ENCODE data around the gene AGPAT2.
A peak's percentile ranks its signal among the peaks of the same experiment; 100 is the strongest.

The AGPAT2 gene

DNA sequence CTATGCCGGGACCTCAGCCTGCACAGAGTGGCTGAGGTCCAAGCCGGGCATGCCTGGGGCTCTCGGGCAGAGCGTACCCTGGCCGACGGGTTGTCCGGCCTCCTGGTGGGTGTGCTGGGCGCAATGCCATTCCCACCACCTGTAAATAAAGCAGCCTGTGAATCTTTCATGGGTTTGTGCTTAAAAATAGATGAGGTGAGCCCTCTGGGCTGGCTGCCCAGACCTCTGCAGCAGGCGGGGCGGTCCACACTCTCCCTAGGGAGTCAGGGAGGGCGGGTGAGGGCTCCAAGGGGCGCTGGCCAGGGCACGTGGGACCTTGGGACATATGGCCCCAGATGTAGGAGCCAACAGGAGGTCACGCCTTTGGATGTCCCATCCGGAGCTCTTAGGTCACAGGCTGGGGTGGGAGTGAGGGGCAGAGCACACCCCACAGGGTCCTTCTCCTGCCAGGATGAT is 3.6 kb upstream of the AGPAT2 start:
- H3K27ac ChIP-seq: no peak overlapping the region
- no peaks in the 10 kb centered on the region for H3K36me3 ChIP-seq
- H3K4me1 ChIP-seq (ENCODE audit: control insufficient read depth in 1 of 2, insufficient read depth in 1 of 2, low read depth in 1 of 2, low read length in 1 of 2): peaks cover 25 to 38% of the 10 kb centered on the region in 2 experiments
- no peaks in the 10 kb centered on the region for H3K9me3 ChIP-seq
- TF ChIP-seq, protein P1, sequence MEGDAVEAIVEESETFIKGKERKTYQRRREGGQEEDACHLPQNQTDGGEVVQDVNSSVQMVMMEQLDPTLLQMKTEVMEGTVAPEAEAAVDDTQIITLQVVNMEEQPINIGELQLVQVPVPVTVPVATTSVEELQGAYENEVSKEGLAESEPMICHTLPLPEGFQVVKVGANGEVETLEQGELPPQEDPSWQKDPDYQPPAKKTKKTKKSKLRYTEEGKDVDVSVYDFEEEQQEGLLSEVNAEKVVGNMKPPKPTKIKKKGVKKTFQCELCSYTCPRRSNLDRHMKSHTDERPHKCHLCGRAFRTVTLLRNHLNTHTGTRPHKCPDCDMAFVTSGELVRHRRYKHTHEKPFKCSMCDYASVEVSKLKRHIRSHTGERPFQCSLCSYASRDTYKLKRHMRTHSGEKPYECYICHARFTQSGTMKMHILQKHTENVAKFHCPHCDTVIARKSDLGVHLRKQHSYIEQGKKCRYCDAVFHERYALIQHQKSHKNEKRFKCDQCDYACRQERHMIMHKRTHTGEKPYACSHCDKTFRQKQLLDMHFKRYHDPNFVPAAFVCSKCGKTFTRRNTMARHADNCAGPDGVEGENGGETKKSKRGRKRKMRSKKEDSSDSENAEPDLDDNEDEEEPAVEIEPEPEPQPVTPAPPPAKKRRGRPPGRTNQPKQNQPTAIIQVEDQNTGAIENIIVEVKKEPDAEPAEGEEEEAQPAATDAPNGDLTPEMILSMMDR (IDR thresholded peaks at IDR 0.05): no peak
- no peak overlapping the region for H3K4me3 ChIP-seq (ENCODE audit: low read depth in 1 of 2, low read length in 1 of 2)
- H3K27me3 ChIP-seq: no peaks in the 10 kb centered on the region

DNA sequence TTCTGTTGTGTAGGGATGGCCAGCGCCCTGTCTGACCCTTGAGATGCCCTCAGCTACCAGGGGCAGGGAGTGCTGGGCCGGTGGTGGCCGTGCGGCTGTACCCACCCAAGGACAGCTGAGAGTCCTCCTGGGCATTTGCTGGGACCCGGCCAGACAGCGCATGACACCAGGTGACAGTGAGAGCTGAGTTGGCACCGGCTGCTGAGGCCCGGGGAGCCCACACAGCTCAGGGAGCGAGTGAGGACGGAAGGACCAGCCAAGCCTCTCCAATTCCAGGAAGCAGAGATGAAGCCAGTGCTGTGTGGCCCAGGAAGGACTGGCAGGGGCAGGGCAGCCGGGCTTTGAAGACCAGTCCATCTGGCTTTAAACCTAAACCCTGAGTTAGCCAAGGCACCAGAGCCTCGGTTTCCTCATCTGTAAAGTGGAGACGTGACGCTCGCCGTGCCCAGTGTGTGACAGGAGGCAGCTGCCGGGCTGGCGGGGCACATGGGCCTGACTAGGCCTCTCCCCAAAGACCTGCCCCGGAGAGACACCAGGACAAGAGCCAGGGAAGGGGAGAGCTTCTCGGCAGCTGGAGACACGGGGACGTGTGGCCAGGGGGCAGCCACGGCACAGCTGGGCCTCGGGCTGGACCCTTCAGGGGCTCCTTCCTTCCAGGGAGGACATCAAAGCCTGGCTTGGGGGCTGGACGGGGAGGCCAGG is 3.0 kb upstream of the AGPAT2 start:
- Histone ChIP-seq H3K4me3 (ENCODE audit: low read depth in 1 of 2, low read length in 1 of 2) (no peak overlapping the region), H3K4me1 (ENCODE audit: control insufficient read depth in 1 of 2, insufficient read depth in 1 of 2, low read depth in 1 of 2, low read length in 1 of 2) (peaks cover 25 to 38% of the 10 kb centered on the region in 2 experiments), H3K9me3 (no peaks in the 10 kb centered on the region), H3K36me3 (no peaks in the 10 kb centered on the region), H3K27me3 (no peaks in the 10 kb centered on the region), H3K27ac (no peak overlapping the region)
- TF ChIP-seq, protein P1 (IDR thresholded peaks at IDR 0.05): no peak

DNA sequence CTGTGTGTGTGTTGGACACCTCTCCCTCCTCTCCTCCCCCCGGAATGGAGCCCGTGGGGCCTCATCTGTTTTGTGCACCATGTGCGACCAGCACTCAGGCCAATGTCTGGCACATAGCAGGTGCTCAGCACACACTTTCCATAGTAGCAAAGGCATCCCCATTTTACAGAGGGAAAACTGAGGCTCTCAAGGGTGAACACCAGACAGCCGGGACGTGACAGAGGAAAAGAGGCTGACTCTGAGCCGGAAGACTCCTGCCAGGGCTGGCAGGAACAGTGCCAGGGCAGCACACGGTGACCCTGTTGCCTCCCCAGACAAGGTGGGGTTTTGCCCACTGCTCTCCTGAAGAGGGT is 1.8 kb upstream of the AGPAT2 start:
- TF ChIP-seq, protein P1 (IDR thresholded peaks at IDR 0.05): no peak

DNA sequence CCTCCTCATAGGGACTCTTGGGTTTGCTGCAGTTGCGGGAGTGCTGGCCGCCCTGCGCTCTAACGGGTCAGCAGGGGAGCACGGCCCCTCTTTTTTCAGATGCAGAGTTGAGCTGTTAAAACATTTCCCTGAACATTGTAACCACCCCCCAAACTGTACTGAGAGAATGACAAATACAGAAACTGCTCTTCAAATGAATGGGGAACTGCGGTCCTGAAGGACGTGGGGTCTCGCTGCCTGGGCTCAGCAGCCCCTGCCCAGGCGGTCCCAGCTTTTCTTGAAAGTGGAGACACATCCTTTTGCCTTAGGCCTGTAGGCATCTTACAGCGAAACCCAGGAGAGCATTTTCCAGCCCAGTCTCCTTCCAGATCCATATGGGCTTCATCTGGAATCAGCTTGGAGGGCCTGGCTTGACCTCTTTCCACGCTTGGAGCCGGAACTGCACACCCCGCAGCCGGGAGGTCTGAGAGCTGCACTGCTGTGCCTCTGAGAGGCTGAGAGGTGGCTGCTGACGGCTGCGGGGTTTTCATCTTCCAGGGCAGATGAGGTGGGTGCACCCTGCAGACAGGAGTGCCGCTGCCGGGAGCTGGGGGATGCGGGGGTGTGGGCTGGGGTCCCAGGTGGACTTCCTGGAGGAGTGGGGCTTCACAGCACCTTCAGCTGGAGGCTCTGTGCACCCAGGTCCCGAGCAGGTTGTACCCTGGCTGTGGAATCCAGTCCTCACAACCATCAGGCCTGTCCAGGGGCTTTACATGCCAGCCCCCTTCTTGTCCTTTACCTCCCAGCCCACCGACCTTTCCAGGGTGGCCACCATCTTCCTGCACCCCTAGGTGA is 1.2 kb upstream of the AGPAT2 start:
- TF ChIP-seq, protein P1 (IDR thresholded peaks at IDR 0.05): no peak
- no peaks in the 10 kb centered on the region for H3K27me3 ChIP-seq
- peak overlapping the region; percentile 95 for H3K27ac ChIP-seq
- H3K4me1 ChIP-seq (ENCODE audit: control insufficient read depth in 1 of 2, insufficient read depth in 1 of 2, low read depth in 1 of 2, low read length in 1 of 2): peaks cover 30 to 36% of the 10 kb centered on the region in 2 experiments
- H3K36me3 ChIP-seq: no peaks in the 10 kb centered on the region
- peak overlapping the region; percentile 57 to 88 for H3K4me3 ChIP-seq (ENCODE audit: low read depth in 1 of 2, low read length in 1 of 2)
- H3K9me3 ChIP-seq: no peaks in the 10 kb centered on the region

More for the DNA sequence above, 1.8 kb upstream of the AGPAT2 start:
- Histone ChIP-seq H3K27me3 (no peaks in the 10 kb centered on the region), H3K9me3 (no peaks in the 10 kb centered on the region), H3K4me3 (ENCODE audit: low read depth in 1 of 2, low read length in 1 of 2) (no peak overlapping the region), H3K4me1 (ENCODE audit: control insufficient read depth in 1 of 2, insufficient read depth in 1 of 2, low read depth in 1 of 2, low read length in 1 of 2) (peaks cover 30 to 37% of the 10 kb centered on the region in 2 experiments), H3K27ac (no peak overlapping the region), H3K36me3 (no peaks in the 10 kb centered on the region)

DNA sequence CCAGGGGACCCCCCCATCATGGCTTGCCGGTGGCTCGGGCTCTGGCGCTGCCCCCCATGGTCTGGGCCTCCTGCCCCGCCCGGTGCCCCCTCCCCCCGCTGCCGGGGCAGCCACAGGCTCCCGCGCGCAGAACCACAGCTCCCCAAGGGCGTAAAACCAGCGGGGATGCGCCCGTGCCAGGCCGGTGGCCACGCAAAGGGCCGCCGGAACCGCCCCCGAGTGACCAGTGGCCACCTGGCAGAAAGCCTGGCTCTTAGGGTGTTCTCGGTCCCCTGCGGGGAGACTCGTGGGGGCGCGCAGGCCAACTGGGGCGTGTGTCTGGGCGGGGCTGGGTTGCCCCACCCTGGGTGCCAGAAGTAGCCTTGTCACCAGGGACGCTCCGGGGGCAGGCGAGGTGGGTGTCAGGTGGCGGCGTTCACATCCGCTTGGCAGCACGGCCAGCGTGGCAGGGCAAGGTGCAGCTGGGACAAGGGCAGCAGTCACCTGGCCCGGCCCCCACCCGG is 515 bp upstream of the AGPAT2 start:
- H3K9me3 ChIP-seq: no peaks in the 10 kb centered on the region
- H3K27ac ChIP-seq: peak overlapping the region; percentile 95
- H3K4me1 ChIP-seq (ENCODE audit: control insufficient read depth in 1 of 2, insufficient read depth in 1 of 2, low read depth in 1 of 2, low read length in 1 of 2): peaks cover 35 to 39% of the 10 kb centered on the region in 2 experiments
- H3K4me3 ChIP-seq (ENCODE audit: low read depth in 1 of 2, low read length in 1 of 2): peak overlapping the region; percentile 57 to 88
- TF ChIP-seq, protein P1 (IDR thresholded peaks at IDR 0.05): no peak
- H3K27me3 ChIP-seq: no peaks in the 10 kb centered on the region
- H3K36me3 ChIP-seq: no peaks in the 10 kb centered on the region
